Glomerular visceral epithelial cell (primary cell): Measurements from ENCODE around the gene NUFIP2.
"Not testable (repeated sequence)": the region's sequence is repeated elsewhere in the genome, so short reads cannot be mapped to it uniquely, and the experiment has no call there.

Experiments
- DNase-seq: peaks from one replicate; pipeline ENCODE4 v3.0.0-alpha.2; 2016; ENCODE audit errors: extremely low spot score

The NUFIP2 gene

GRCh38 chr17:29293890-29294579 lies at the start of gene NUFIP2:
NUFIP2 (minus strand) TSS chr17:29294148; CDS start chr17:29294059, 89 bp downstream.
- DNase-seq = peak; percentile 99

GRCh38 chr17:29342158-29342765 lies 48.3 kb upstream of the NUFIP2 start:
- DNase-seq = no peak

- no peak for DNase-seq
Observed at GRCh38 chr17:29341726-29342125, 47.8 kb upstream of the NUFIP2 start.

GRCh38 chr17:29339016-29339415 lies 45.1 kb upstream of the NUFIP2 start:
- not testable (repeated sequence) for DNase-seq

GRCh38 chr17:29331708-29332085 lies 37.7 kb upstream of the NUFIP2 start:
- no peak for DNase-seq

- DNase-seq = no peak
Observed at GRCh38 chr17:29331075-29331707, 37.2 kb upstream of the NUFIP2 start.

- DNase-seq = no peak
Observed at GRCh38 chr17:29327412-29327811, 33.5 kb upstream of the NUFIP2 start.

GRCh38 chr17:29326023-29326813 lies 32.3 kb upstream of the NUFIP2 start:
- no peak for DNase-seq

- DNase-seq = no peak
Observed at GRCh38 chr17:29322363-29322762, 28.4 kb upstream of the NUFIP2 start.

GRCh38 chr17:29303386-29303785 lies 9.4 kb upstream of the NUFIP2 start:
- no peak for DNase-seq

GRCh38 chr17:29299031-29299430 lies 5.1 kb upstream of the NUFIP2 start:
- no peak for DNase-seq

- DNase-seq = no peak
Observed at GRCh38 chr17:29295420-29295819, 1.5 kb upstream of the NUFIP2 start.

GRCh38 chr17:29294580-29294900 lies 592 bp upstream of the NUFIP2 start:
- no peak for DNase-seq

GRCh38 chr17:29292992-29293889 lies 707 bp downstream of the NUFIP2 start:
- DNase-seq = peak; percentile 64

GRCh38 chr17:29292071-29292991 lies 1.6 kb downstream of the NUFIP2 start:
- peak; percentile 61 for DNase-seq

GRCh38 chr17:29291163-29291752 lies 2.7 kb downstream of the NUFIP2 start:
- DNase-seq = peak; percentile 73

GRCh38 chr17:29289852-29290251 lies 4.1 kb downstream of the NUFIP2 start:
- no peak for DNase-seq

GRCh38 chr17:29283961-29284360 lies 10.0 kb downstream of the NUFIP2 start:
- no peak for DNase-seq

GRCh38 chr17:29283496-29283895 lies 10.5 kb downstream of the NUFIP2 start:
- no peak for DNase-seq
